Ascending aorta (tissue), 2 donors: ENCODE results near the gene ATF6. TPM values are rescaled to one million over a fixed set of nuclear protein-coding genes. Genes with fewer than 3 reads are reported as not detected.

ENCODE experiments used
- DNase-seq, 2 donors: peaks; one replicate each; pipeline ENCODE4 v3.0.0-alpha.2; 2019; ENCODE audit warnings: low spot score in 2 of 2
- H3K27ac ChIP-seq, 2 donors: fragments of 200-600 bp; sonication (generic); one replicate each; pipeline ENCODE4 v1.5.1; 2016 to 2017; ENCODE audit warnings: mild to moderate bottlenecking in 1 of 2
- H3K27me3 ChIP-seq: fragments of 200-600 bp; sonication (generic); one replicate; pipeline ENCODE4 v1.5.1; 2017
- H3K36me3 ChIP-seq, 2 donors: fragments of 200-600 bp; sonication (generic); one replicate each; pipeline ENCODE4 v1.5.1; 2016
- H3K4me1 ChIP-seq, 2 donors: fragments of 200-600 bp; sonication (generic); one replicate each; pipeline ENCODE4 v1.5.1; 2016 to 2017; ENCODE audit warnings: mild to moderate bottlenecking in 1 of 2
- H3K4me3 ChIP-seq, 2 donors: fragments of 200-600 bp; sonication (generic); one replicate each; pipeline ENCODE4 v1.5.1; 2016 to 2017; ENCODE audit warnings: mild to moderate bottlenecking in 1 of 2
- H3K9me3 ChIP-seq, 2 donors: fragments of 200-600 bp; sonication (generic); one replicate each; pipeline ENCODE4 v1.5.1; 2016
- intact Hi-C: fragments of 100-400 bp; cut with DNase I; formaldehyde crosslinking; loops from one replicate; pipeline ENCODE4 v1.15.1; 2023
- total RNA-seq: library from RNA; depleted of rRNA; stranded (reverse); fragments of >200 nt; gene quantifications from one replicate; pipeline ENCODE4 v1.1.0, GENCODE V29; 2016
- TF ChIP-seq, protein P1 (sequence below), 3 experiments: fragments of 200-600 bp in 2 of 3; fragments of 450-650 bp in 1 of 3; sonication (generic) in 2 of 3; IDR thresholded peaks; one replicate each; pipeline ENCODE4 v1.5.1; 2016 to 2019; ENCODE audit warnings: antibody characterized with exemption in 3 of 3, mild to moderate bottlenecking in 1 of 3, moderate library complexity in 1 of 3

The ATF6 gene
- total RNA-seq, 1 donor from 2014 or later = 12.3 TPM

DNA sequence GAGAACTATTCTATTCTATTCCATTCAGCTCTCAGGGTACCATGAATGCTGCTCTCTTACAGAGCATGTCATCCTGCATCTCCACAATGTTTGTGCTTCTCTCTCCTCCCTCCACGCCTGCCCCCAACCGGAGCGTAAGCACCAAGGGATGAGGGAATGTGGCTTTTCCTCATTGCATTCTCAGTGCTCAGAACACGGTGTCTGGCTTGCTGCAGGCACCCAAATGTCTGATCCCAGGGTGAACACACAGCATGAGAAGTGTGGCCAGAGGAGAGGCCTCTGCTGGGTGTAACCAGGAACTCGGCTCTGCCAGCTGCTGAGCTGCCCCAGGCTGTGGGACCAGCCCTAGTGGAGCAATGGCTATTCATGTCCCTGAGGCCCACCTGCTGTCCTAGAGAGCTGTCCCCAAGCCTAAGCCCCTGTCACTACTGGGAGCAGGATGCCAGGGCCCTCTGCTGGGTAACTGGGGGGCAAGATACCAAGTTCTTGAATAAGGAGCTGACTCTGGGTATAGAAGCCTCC is 219.2 kb downstream of the ATF6 start:
- TF ChIP-seq, protein P1, sequence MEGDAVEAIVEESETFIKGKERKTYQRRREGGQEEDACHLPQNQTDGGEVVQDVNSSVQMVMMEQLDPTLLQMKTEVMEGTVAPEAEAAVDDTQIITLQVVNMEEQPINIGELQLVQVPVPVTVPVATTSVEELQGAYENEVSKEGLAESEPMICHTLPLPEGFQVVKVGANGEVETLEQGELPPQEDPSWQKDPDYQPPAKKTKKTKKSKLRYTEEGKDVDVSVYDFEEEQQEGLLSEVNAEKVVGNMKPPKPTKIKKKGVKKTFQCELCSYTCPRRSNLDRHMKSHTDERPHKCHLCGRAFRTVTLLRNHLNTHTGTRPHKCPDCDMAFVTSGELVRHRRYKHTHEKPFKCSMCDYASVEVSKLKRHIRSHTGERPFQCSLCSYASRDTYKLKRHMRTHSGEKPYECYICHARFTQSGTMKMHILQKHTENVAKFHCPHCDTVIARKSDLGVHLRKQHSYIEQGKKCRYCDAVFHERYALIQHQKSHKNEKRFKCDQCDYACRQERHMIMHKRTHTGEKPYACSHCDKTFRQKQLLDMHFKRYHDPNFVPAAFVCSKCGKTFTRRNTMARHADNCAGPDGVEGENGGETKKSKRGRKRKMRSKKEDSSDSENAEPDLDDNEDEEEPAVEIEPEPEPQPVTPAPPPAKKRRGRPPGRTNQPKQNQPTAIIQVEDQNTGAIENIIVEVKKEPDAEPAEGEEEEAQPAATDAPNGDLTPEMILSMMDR (IDR thresholded peaks at IDR 0.05) = no peak
- DNase-seq = no peak
- Histone ChIP-seq H3K36me3 (peaks cover 8% of the 10 kb centered on the region in 2 donors), H3K4me1 (peaks cover 0 to 3% of the 10 kb centered on the region in 2 donors), H3K9me3 (peaks cover 0 to 7% of the 10 kb centered on the region in 2 donors), H3K27me3 (no peaks in the 10 kb centered on the region), H3K4me3 (no peak overlapping the region), H3K27ac (no peak overlapping the region)
- intact Hi-C loops = no loop called here

DNA sequence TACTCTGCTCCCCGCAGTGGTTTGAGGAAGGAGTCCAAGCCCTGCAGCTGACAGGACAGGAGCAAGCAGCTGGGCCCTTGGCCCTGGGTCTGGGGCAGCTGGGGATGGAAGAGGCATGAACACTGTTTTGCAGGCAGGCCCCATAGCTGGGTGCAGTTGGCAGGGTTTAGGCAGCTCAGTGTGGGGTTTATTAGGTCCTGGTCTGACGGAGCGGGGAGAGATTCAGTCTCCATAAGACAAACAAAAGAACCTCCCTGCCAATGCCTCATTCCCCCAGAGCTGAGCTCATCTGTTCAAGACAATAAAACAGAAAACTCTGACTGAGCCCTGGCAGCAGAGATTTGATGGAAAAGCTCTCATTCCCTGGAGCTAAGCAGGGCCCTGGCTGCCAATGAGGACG is 220.2 kb downstream of the ATF6 start:
- Histone ChIP-seq H3K4me1 (peaks cover 0 to 3% of the 10 kb centered on the region in 2 donors), H3K27ac (no peak overlapping the region)

DNA sequence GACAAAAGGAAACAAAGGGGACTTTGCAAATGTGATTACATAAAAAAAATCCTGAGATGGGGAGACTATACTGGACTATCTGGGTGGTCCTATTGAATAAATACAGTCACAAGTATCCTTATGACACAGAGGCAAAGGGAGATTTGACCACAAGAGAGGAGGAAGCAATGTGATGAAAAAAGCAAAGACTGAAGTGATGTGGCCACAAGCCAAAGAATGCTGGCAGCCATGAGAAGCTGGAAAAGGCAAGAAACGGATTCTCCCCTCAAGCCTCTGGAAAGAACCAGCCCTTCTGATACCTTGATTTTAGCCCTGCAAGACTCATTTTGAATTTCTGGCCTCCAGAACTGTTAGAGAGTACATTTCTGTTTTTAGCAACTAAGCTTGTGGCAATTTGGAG is 221.2 kb downstream of the ATF6 start:
- DNase-seq = no peak
- H3K27ac ChIP-seq = no peak overlapping the region
- peaks cover 0 to 3% of the 10 kb centered on the region in 2 donors for H3K4me1 ChIP-seq
- H3K4me3 ChIP-seq = no peak overlapping the region
- intact Hi-C loops = no loop called here
- peaks cover 3 to 7% of the 10 kb centered on the region in 2 donors for H3K9me3 ChIP-seq
- peaks cover 13 to 16% of the 10 kb centered on the region in 2 donors for H3K36me3 ChIP-seq
- no peaks in the 10 kb centered on the region for H3K27me3 ChIP-seq
- TF ChIP-seq, protein P1 (IDR thresholded peaks at IDR 0.05) = no peak

More for the DNA sequence above, 220.2 kb downstream of the ATF6 start:
- H3K4me3 ChIP-seq = no peak overlapping the region
- no peaks in the 10 kb centered on the region for H3K27me3 ChIP-seq
- peaks cover 0 to 7% of the 10 kb centered on the region in 2 donors for H3K9me3 ChIP-seq
- TF ChIP-seq, protein P1 (IDR thresholded peaks at IDR 0.05) = no peak
- H3K36me3 ChIP-seq = peaks cover 8% of the 10 kb centered on the region in 2 donors
- DNase-seq = no peak
- intact Hi-C loops = no loop called here

DNA sequence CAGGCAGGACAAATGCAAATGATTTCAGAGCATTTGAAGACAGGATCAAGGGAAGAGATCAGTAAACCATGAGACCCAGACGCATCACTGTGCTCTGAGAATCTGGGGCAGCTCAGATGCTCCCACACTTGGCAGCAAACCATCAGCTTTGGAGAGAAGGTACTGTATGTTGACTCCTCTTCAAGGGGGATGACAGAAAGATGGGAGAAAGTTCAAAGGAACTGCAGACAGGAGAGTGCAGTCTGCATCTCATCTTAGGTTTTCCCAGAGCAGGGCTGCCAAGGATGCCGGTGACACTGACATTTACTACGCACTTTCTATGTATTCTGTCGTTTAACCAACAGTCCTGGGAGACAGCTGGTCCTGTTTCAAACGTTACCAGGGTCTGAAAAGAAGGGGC is 221.8 kb downstream of the ATF6 start:
- TF ChIP-seq, protein P1 (IDR thresholded peaks at IDR 0.05) = no peak
- DNase-seq = no peak
- H3K36me3 ChIP-seq = peaks cover 13 to 20% of the 10 kb centered on the region in 2 donors
- H3K4me3 ChIP-seq = no peak overlapping the region
- H3K27ac ChIP-seq = no peak overlapping the region
- intact Hi-C loops = no loop called here
- no peaks in the 10 kb centered on the region for H3K27me3 ChIP-seq
- peaks cover 3 to 7% of the 10 kb centered on the region in 2 donors for H3K9me3 ChIP-seq
- H3K4me1 ChIP-seq = peaks cover 0 to 3% of the 10 kb centered on the region in 2 donors

DNA sequence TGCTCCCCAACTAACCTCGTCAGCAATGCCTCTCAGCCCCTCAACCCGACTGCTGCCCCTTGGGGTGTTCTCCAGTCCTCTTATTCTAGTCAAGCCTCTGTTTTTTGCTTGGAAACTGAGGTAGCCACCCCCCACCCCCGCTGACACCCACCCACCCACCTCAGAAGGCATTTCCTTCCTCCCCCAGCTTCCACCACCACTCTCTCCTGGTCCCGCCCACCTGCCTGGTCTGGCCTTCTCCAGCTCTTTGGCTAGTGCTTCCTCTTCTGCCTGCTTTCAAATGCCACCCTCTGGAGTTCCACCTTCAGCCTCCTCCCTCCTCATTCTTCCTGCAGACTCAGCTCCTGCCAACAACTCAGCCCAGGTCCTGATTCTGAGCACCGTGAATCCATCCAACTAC is 222.3 kb downstream of the ATF6 start:
- Histone ChIP-seq H3K36me3 (peaks cover 14 to 24% of the 10 kb centered on the region in 2 donors), H3K9me3 (peaks cover 3 to 7% of the 10 kb centered on the region in 2 donors), H3K27me3 (no peaks in the 10 kb centered on the region), H3K4me3 (no peak overlapping the region), H3K27ac (no peak overlapping the region), H3K4me1 (peaks cover 0 to 3% of the 10 kb centered on the region in 2 donors)
- intact Hi-C loops = no loop called here
- DNase-seq = no peak
- TF ChIP-seq, protein P1 (IDR thresholded peaks at IDR 0.05) = no peak
